Omental fat pad (tissue), 4 donors: Measurements from ENCODE around the gene CCDC182. TPM values are rescaled to one million over a fixed set of nuclear protein-coding genes. Genes with fewer than 3 reads are reported as not detected.

Experiments
- ATAC-seq: fragments of 150-250 bp; one replicate; pipeline ENCODE4 v1.9.1; 2016; ENCODE audit warnings: mild to moderate bottlenecking, moderate library complexity; ENCODE audit not compliant: low FRiP score
- DNase-seq: peaks from one replicate; pipeline ENCODE4 v3.0.0-alpha.2; 2019; ENCODE audit warnings: low spot score
- CTCF ChIP-seq, 3 donors: fragments of 450-650 bp; IDR thresholded peaks; one replicate each; pipeline ENCODE4 v1.5.1; 2016 to 2017; ENCODE audit warnings: antibody characterized with exemption in 3 of 3, mild to moderate bottlenecking in 3 of 3, moderate library complexity in 2 of 3
- total RNA-seq, 4 donors: library from RNA; depleted of rRNA; stranded (reverse); fragments of >200 nt; gene quantifications; one replicate each; pipeline ENCODE4 v1.1.0, GENCODE V29; 2016

Gene CCDC182
- total RNA-seq, 4 donors from 2014 or later = not detected

DNA sequence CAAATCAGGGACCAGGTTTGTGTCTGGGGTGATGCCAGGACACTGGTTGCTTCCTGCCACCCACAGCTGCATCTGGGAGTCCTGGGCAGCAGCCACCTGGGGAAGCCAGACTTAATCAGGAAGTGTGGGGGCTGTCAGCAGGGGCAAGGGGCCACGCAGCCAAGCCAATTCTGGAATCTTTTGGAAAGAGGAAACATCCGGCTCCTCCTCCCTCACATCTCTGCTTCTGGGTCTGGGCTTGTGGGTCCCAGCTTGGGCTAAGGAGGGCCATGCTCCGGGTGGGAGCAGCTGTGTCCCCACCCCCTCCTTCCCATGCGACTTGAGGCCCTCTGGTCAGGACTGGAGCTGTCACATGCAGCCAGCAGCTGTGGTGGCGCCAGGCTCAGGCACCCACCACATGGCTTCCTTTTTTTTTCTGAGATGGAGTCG, 37.0 kb upstream of the CCDC182 start:
- TF ChIP-seq CTCF (IDR thresholded peaks at IDR 0.05) = no peak
- ATAC-seq = no peak
- no peak for DNase-seq

GRCh38 chr17:57781386-57782061, 36.4 kb upstream of the CCDC182 start:
- no peak for DNase-seq
- TF ChIP-seq CTCF (IDR thresholded peaks at IDR 0.05) = no peak
- ATAC-seq = no peak

DNA sequence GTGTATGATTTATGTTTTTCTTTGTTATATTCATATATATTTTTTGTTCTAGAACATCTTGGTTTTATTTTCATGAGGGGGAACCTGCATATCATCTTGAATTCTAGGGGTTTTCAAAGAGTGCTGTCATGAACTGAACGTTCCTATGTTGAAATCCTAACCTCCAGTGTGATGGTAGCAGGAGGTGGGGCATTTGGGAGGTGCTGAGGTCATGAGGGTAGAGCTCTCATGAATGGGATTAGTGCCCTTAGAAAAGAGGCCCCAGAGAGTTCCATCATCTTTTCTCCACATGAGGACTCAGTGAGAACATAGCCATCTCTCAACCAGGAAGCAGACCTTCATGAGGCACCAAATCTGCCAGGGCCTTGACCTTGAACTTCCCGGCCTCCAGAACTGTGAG, 34.6 kb upstream of the CCDC182 start:
- ATAC-seq (no peak), DNase-seq (no peak)
- no peak for TF ChIP-seq CTCF (IDR thresholded peaks at IDR 0.05)

- TF ChIP-seq CTCF (IDR thresholded peaks at IDR 0.05) = no peak
- DNase-seq (no peak), ATAC-seq (no peak)
Observed at GRCh38 chr17:57778306-57778705, 33.2 kb upstream of the CCDC182 start.

- no peak for TF ChIP-seq CTCF (IDR thresholded peaks at IDR 0.05)
- DNase-seq (no peak), ATAC-seq (no peak)
Observed at GRCh38 chr17:57776366-57776765, 31.3 kb upstream of the CCDC182 start.

GRCh38 chr17:57774872-57775271, 29.8 kb upstream of the CCDC182 start:
- ATAC-seq (no peak), DNase-seq (no peak)
- TF ChIP-seq CTCF (IDR thresholded peaks at IDR 0.05) = no peak

DNA sequence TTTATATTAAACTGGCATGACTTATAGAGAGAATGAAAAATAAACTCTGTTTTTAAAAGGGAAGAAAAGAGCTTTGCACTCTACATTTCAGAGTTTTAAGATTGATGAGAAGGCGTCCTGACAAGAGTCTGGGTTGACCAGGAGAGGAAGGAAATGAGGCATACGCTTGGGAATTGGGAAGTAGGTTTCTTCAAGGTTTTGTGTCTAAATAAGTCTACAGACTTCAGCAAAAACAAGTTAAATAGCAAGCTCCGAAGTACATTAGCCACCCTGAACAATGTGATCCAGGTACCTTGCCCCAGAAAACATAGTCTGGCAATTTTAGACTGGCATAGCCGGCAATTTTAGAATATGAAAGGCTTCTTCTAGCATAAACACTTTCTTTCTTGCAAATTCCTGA, 28.5 kb upstream of the CCDC182 start:
- TF ChIP-seq CTCF (IDR thresholded peaks at IDR 0.05) = no peak
- ATAC-seq (no peak), DNase-seq (no peak)
